ENCODE measurements around the gene C8B. TPM values are rescaled to one million over a fixed set of nuclear protein-coding genes. Genes with fewer than 3 reads are reported as not detected.

C8B gene
- total RNA-seq, 4 donors from 2014 or later: not detected

DNA sequence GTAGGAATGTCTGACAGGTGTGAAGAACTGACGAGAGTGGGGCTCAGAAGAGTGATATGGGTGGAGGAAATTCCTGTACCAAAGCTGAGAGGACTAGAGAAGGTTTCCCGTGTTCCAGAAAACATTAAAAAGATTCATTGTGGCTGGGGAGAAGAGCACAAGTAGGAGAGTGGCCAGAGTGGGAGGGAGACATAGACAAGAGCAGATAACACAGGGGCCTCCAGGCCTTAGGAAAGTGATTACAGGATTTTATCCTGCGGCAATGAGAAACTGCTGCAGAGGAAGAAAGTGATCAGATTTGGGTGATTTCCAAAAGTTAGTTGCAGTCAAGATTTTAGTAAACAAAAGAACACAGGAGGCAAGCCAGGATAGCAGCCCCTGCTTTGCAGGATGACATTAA is 7.9 kb downstream of the C8B start:
- no peaks in the 10 kb centered on the region for H3K9me3 ChIP-seq
- H3K4me1 ChIP-seq: no peaks in the 10 kb centered on the region
- H3K4me3 ChIP-seq: no peak overlapping the region
- no peaks in the 10 kb centered on the region for H3K27me3 ChIP-seq
- WGBS, 2 donors (ENCODE audit: low coverage in 1 of 2): 45 to 60% methylated on average over 1 to 3 of the region's 3 CpGs
- no peaks in the 10 kb centered on the region for H3K36me3 ChIP-seq
- TF ChIP-seq EP300 (IDR thresholded peaks at IDR 0.05) (no peak), POLR2A (IDR thresholded peaks at IDR 0.05) (no peak), POLR2AphosphoS5 (IDR thresholded peaks at IDR 0.05) (no peak)
- TF ChIP-seq, protein P1, sequence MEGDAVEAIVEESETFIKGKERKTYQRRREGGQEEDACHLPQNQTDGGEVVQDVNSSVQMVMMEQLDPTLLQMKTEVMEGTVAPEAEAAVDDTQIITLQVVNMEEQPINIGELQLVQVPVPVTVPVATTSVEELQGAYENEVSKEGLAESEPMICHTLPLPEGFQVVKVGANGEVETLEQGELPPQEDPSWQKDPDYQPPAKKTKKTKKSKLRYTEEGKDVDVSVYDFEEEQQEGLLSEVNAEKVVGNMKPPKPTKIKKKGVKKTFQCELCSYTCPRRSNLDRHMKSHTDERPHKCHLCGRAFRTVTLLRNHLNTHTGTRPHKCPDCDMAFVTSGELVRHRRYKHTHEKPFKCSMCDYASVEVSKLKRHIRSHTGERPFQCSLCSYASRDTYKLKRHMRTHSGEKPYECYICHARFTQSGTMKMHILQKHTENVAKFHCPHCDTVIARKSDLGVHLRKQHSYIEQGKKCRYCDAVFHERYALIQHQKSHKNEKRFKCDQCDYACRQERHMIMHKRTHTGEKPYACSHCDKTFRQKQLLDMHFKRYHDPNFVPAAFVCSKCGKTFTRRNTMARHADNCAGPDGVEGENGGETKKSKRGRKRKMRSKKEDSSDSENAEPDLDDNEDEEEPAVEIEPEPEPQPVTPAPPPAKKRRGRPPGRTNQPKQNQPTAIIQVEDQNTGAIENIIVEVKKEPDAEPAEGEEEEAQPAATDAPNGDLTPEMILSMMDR (IDR thresholded peaks at IDR 0.05): no peak
- no peak overlapping the region for H3K27ac ChIP-seq
- no peak for ATAC-seq

DNA sequence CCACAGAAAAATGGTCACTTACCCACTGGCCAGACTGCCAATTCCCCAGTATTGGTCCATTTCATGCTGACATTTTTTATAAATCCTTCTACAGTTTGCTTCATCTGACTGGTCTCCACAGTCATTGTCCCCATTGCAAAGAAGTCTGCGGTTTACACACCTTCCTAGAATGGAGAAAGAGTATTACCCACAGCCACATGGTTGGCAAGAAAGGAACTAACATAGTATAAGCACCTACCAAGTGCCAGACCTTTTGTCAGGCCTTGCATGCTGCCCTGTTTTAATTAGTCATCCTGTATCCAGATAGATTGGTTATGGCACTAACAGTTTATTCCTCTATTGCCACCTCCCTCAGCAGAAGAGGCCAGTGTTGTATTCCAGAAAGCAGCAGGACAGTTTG is 11.2 kb downstream of the C8B start:
- ATAC-seq: no peak
- no peaks in the 10 kb centered on the region for H3K4me1 ChIP-seq
- TF ChIP-seq POLR2A (IDR thresholded peaks at IDR 0.05) (no peak), EP300 (IDR thresholded peaks at IDR 0.05) (no peak), POLR2AphosphoS5 (IDR thresholded peaks at IDR 0.05) (no peak)
- TF ChIP-seq, protein P1 (IDR thresholded peaks at IDR 0.05): no peak
- no peaks in the 10 kb centered on the region for H3K9me3 ChIP-seq
- no peaks in the 10 kb centered on the region for H3K27me3 ChIP-seq
- 82 to 92% methylated on average over 1 of the region's 1 CpG for whole genome bisulfite sequencing, 2 donors (ENCODE audit: low coverage in 1 of 2)
- H3K36me3 ChIP-seq: no peaks in the 10 kb centered on the region
- no peak overlapping the region for H3K27ac ChIP-seq
- H3K4me3 ChIP-seq: no peak overlapping the region

DNA sequence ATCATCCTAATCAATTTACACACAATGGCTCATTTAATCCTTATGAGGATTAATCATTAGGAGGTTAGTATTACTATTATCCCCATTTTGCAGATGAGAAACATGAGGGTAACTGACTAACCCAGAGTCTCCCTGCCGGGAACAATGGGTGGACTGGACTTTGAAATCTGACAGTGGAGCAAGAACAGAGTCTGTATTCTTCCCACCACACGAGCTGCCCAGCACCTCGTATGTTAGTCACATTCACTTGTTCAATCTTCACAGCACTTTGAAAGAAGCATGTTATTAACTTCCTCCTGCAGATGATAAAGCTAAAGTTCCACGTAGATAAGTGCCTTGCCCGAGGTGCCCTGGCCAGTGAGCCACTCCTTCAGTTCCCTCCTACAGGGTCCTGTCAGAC is 12.4 kb downstream of the C8B start:
- H3K36me3 ChIP-seq: no peaks in the 10 kb centered on the region
- H3K4me3 ChIP-seq: no peak overlapping the region
- 49 to 65% methylated on average over 5 of the region's 5 CpGs for WGBS, 2 donors (ENCODE audit: low coverage in 1 of 2)
- no peak overlapping the region for H3K27ac ChIP-seq
- TF ChIP-seq, protein P1 (IDR thresholded peaks at IDR 0.05): no peak
- TF ChIP-seq POLR2A (IDR thresholded peaks at IDR 0.05): no peak
- TF ChIP-seq POLR2AphosphoS5 (IDR thresholded peaks at IDR 0.05): no peak
- TF ChIP-seq EP300 (IDR thresholded peaks at IDR 0.05): no peak
- H3K9me3 ChIP-seq: no peaks in the 10 kb centered on the region
- H3K27me3 ChIP-seq: no peaks in the 10 kb centered on the region
- H3K4me1 ChIP-seq: no peaks in the 10 kb centered on the region
- ATAC-seq: no peak

DNA sequence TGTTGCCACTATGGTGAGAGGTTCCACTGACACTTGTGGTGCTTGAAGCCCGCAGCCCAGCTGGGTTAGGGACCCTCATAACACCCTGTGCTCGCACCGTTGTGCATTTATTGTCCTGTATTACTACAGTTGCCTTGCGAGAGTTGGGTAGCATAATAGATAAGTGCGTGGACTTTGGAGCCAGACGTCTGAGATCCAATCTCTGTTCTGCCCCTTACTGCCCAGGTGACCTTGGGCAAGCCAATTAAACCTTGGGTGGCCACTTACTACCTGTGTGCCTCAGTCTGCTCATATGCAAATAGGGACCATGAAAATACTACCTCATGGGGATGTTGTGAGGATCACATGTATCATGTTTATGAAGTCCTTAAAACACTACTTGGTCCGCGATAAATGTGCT is 13.3 kb downstream of the C8B start:
- 84 to 90% methylated on average over 2 to 5 of the region's 8 CpGs for WGBS, 2 donors (ENCODE audit: low coverage in 1 of 2)
- TF ChIP-seq POLR2A (IDR thresholded peaks at IDR 0.05): no peak
- TF ChIP-seq EP300 (IDR thresholded peaks at IDR 0.05): no peak
- TF ChIP-seq POLR2AphosphoS5 (IDR thresholded peaks at IDR 0.05): no peak
- TF ChIP-seq, protein P1 (IDR thresholded peaks at IDR 0.05): no peak
- no peaks in the 10 kb centered on the region for H3K36me3 ChIP-seq
- no peaks in the 10 kb centered on the region for H3K9me3 ChIP-seq
- H3K27me3 ChIP-seq: no peaks in the 10 kb centered on the region
- no peak for ATAC-seq
- H3K4me1 ChIP-seq: no peaks in the 10 kb centered on the region
- no peak overlapping the region for H3K27ac ChIP-seq
- H3K4me3 ChIP-seq: no peak overlapping the region

DNA sequence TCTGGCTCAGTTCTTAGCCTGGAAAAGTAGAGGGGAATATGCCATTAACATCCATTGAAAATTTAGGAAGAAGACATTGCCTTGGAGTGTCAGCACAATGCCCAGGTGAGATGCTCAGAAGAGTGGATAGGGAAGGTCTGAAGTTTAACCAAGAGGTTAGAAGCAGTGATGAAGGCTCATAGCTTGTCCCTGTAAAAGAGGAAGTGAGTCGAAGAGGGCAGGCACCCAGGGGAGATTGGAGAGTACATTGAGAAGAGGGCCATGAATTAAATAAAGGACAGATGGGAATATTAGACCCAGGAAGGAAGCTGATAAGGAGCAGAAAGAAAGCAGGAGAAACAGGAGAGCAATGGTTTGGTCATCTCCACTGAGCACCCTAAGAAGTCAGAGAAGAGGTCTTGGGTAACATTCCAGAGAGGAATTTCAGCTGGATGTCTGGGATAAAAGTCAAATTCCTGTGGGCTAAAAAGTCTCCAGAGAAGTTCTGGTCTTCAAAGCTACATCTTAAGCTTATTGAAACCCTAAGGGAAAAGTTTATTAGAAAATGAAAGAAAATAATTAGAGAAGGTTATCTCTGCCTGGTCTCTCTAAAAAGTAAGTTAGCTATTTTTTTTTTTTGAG is 17.3 kb downstream of the C8B start:
- no peak overlapping the region for H3K27ac ChIP-seq
- 80 to 100% methylated on average over 1 of the region's 1 CpG for whole genome bisulfite sequencing, 2 donors (ENCODE audit: low coverage in 1 of 2)
- no peaks in the 10 kb centered on the region for H3K9me3 ChIP-seq
- no peaks in the 10 kb centered on the region for H3K4me1 ChIP-seq
- no peaks in the 10 kb centered on the region for H3K36me3 ChIP-seq
- H3K4me3 ChIP-seq: no peak overlapping the region
- no peak for TF ChIP-seq EP300 (IDR thresholded peaks at IDR 0.05)
- no peak for TF ChIP-seq POLR2AphosphoS5 (IDR thresholded peaks at IDR 0.05)
- TF ChIP-seq, protein P1 (IDR thresholded peaks at IDR 0.05): no peak
- no peak for TF ChIP-seq POLR2A (IDR thresholded peaks at IDR 0.05)
- ATAC-seq: no peak
- no peaks in the 10 kb centered on the region for H3K27me3 ChIP-seq
